BLaER1 treated with 17β-estradiol and CSF1 and Interleukin-3, amounts not matched to agents 10 nM and 100 nM (cell line): ENCODE data around the gene KLHL35.

ENCODE experiments used
- H3K27ac ChIP-seq, 11 experiments: shearing (Covaris generic); formaldehyde crosslinking; 2 replicates each; pipeline ENCODE4 v1.8.1; 2022
- H3K27me3 ChIP-seq, 11 experiments: shearing (Covaris generic); formaldehyde crosslinking; 2 replicates each; pipeline ENCODE4 v1.8.1; 2022
- H3K36me3 ChIP-seq, 11 experiments: shearing (Covaris generic); formaldehyde crosslinking; 2 replicates each; pipeline ENCODE4 v1.8.1; 2022
- H3K4me1 ChIP-seq, 10 experiments: shearing (Covaris generic); formaldehyde crosslinking; 2 replicates each; pipeline ENCODE4 v1.8.1; 2022
- H3K4me2 ChIP-seq, 11 experiments: shearing (Covaris generic); formaldehyde crosslinking; 2 replicates each; pipeline ENCODE4 v1.8.1; 2022
- H3K4me3 ChIP-seq, 10 experiments: shearing (Covaris generic); formaldehyde crosslinking; 2 replicates each; pipeline ENCODE4 v1.8.1; 2022
- H3K9ac ChIP-seq, 11 experiments: shearing (Covaris generic); formaldehyde crosslinking; 2 replicates each; pipeline ENCODE4 v1.8.1; 2022
- H3K9me3 ChIP-seq, 11 experiments: shearing (Covaris generic); formaldehyde crosslinking; replicated peaks in 1 of 11; 2 replicates each; pipeline ENCODE4 v1.8.1; 2022
- H4K20me1 ChIP-seq, 11 experiments: shearing (Covaris generic); formaldehyde crosslinking; 2 replicates each; pipeline ENCODE4 v1.8.1; 2022
- Cebpa-rat ChIP-seq, 11 experiments: shearing (Covaris generic); IDR thresholded peaks; 2 replicates each; pipeline ENCODE4 v1.8.1; 2022

KLHL35 gene

DNA sequence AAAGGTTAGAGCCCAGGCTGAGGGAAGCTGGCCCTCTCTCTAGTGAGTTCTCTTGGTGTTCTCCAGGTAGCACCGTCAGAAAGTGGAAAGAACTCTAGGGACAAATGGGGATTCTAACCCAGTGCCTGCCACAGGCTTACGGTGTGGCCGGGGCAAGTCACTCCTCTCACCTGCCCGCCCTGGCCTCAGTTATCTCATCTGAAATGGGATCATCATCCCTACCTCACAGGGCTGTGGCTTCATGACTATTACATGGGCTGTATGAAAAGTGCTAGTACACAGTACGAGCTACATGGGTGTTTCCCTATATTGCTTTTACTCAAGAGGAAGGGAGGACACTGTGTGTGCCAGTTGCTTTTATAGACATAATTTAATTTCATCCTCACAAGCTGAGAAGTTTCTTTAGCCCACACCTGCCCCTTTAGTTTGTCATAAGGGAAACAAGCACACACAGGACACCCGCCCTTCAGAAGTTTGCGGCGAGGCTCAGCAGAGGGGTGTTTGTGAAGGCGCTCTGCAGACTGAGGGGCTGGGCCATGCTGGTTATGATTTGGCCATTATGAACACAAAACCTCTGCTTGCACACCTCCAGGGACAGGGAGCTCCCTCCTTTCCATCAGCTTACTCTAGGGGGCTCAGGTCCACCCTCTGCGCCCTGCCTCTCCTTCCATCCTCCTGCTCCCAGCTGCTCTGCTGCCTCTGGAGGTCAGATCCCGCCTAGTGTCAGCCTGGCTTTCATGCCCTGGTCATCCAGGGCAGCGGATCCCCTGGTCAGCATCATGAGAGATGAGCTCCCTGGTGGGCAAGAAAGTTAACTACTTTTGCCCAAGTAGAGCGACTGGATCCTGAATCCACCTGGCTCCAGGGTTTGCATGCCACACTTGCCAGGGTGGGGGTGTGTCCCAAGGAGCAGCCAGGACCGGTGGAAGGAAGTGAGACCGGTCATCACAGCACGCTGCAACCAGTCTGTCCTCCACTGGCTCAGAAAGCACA is 1.2 kb downstream of the KLHL35 start:
- no peak for TF ChIP-seq Cebpa-rat (IDR thresholded peaks at IDR 0.05)
- H3K27ac ChIP-seq: no peak overlapping the region
- no peak overlapping the region; a peak in 2 of 22 replicates for H3K4me2 ChIP-seq
- peaks cover 0 to 4% (median 0%) of the 10 kb centered on the region in 11 experiments; a peak in 2 of 22 replicates for H3K36me3 ChIP-seq
- H3K9me3 ChIP-seq: peaks cover 0 to 16% (median 6%) of the 10 kb centered on the region in 11 experiments; a peak in 13 of 22 replicates
- peaks cover 60 to 74% (median 70%) of the 10 kb centered on the region in 11 experiments for H3K27me3 ChIP-seq
- H3K4me1 ChIP-seq: peaks cover 0 to 24% (median 10%) of the 10 kb centered on the region in 10 experiments; a peak in 10 of 20 replicates
- no peak overlapping the region for H3K4me3 ChIP-seq
- H3K9ac ChIP-seq: no peak overlapping the region
- H4K20me1 ChIP-seq: peaks cover 0 to 28% (median under 1%) of the 10 kb centered on the region in 11 experiments; a peak in 6 of 22 replicates

GRCh38 chr11:75430714-75431532 is 2.1 kb downstream of the KLHL35 start:
- Histone ChIP-seq H3K4me2 (peak overlapping the region; percentile 68 to 90 (median 83)), H3K4me1 (peaks cover 0 to 24% (median 10%) of the 10 kb centered on the region in 10 experiments; a peak in 10 of 20 replicates), H3K27ac (peak overlapping the region in 1 of 11 experiments; percentile 48; a peak in 1 of 22 replicates), H3K9ac (peak overlapping the region; percentile 38 to 71 (median 63); a peak in 17 of 22 replicates), H3K9me3 (peaks cover 0 to 16% (median 6%) of the 10 kb centered on the region in 11 experiments; a peak in 13 of 22 replicates), H4K20me1 (peaks cover 0 to 34% (median 4%) of the 10 kb centered on the region in 11 experiments; a peak in 6 of 22 replicates), H3K4me3 (peak overlapping the region; percentile 46 to 69 (median 58)), H3K27me3 (peaks cover 60 to 76% (median 72%) of the 10 kb centered on the region in 11 experiments), H3K36me3 (peaks cover 0 to 10% (median 0%) of the 10 kb centered on the region in 11 experiments; a peak in 2 of 22 replicates)
- TF ChIP-seq Cebpa-rat (IDR thresholded peaks at IDR 0.05): no peak

DNA sequence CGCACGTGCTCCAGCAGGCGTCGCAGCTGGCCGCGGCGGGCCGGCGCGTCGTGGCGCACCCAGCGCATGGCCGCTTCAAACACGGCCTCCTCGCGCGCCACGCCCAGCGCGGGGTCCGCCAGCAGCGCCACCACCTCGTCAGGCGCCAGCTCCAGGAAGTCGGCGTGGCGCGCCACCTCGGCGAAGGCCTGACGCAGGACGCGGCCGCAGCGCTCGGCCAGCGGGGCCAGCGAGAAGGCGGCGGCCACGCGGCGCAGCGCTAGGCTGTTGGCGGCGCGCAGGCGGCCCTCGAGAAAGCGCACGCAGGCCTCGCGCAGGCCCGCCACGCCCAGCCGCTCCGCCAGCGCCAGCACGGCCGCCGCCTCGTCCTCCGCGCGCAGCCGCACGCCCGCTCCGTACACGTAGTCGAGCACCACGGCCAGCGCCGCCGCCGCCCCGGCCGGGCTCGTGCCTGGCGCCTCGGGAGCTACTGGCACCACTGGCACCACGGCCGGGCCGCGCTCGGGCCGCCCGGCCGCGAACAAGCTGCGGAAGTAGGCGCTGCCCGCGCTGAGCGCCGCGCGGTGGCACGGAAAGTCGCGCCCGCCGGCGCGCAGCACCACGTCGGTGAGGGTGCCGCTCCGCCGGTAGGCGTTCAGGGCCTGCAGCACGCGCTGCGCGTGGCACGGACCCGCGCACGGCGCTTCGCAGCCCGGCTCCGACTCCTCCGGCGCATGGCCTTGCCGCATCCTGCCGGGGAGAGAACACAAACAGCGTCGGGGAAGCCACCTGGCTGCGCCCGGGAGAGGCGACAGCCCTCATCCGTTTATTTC is 2.9 kb downstream of the KLHL35 start:
- H3K27ac ChIP-seq: peak overlapping the region in 7 of 11 experiments; percentile 18 to 48 (median 37); a peak in 9 of 22 replicates
- peak overlapping the region; percentile 68 to 90 (median 83) for H3K4me2 ChIP-seq
- TF ChIP-seq Cebpa-rat (IDR thresholded peaks at IDR 0.05): no peak
- peaks cover 0 to 24% (median 10%) of the 10 kb centered on the region in 10 experiments; a peak in 10 of 20 replicates for H3K4me1 ChIP-seq
- H3K27me3 ChIP-seq: peaks cover 60 to 76% (median 72%) of the 10 kb centered on the region in 11 experiments
- H3K36me3 ChIP-seq: peaks cover 0 to 14% (median 6%) of the 10 kb centered on the region in 11 experiments; a peak in 14 of 22 replicates
- H3K4me3 ChIP-seq: peak overlapping the region; percentile 46 to 69 (median 58)
- peak overlapping the region; percentile 38 to 71 (median 63); a peak in 21 of 22 replicates for H3K9ac ChIP-seq
- H3K9me3 ChIP-seq: peaks cover 0 to 16% (median 6%) of the 10 kb centered on the region in 11 experiments; a peak in 13 of 22 replicates
- H4K20me1 ChIP-seq: peaks cover 0 to 39% (median 4%) of the 10 kb centered on the region in 11 experiments; a peak in 9 of 22 replicates

GRCh38 chr11:75429641-75429901 is 3.4 kb downstream of the KLHL35 start:
- H3K9me3 ChIP-seq: peaks cover 0 to 16% (median 6%) of the 10 kb centered on the region in 11 experiments; a peak in 13 of 22 replicates
- peaks cover 60 to 76% (median 72%) of the 10 kb centered on the region in 11 experiments for H3K27me3 ChIP-seq
- H3K4me3 ChIP-seq: peak overlapping the region; percentile 46 to 69 (median 58); a peak in 17 of 20 replicates
- peaks cover 0 to 41% (median 4%) of the 10 kb centered on the region in 11 experiments; a peak in 9 of 22 replicates for H4K20me1 ChIP-seq
- peak overlapping the region in 3 of 11 experiments; percentile 64 to 70 (median 68); a peak in 4 of 22 replicates for H3K9ac ChIP-seq
- peak overlapping the region in 4 of 11 experiments; percentile 18 to 48 (median 41); a peak in 4 of 22 replicates for H3K27ac ChIP-seq
- H3K4me2 ChIP-seq: peak overlapping the region; percentile 68 to 90 (median 83)
- peaks cover 0 to 24% (median 10%) of the 10 kb centered on the region in 10 experiments; a peak in 11 of 20 replicates for H3K4me1 ChIP-seq
- TF ChIP-seq Cebpa-rat (IDR thresholded peaks at IDR 0.05): no peak
- peaks cover 0 to 13% (median 7%) of the 10 kb centered on the region in 11 experiments; a peak in 14 of 22 replicates for H3K36me3 ChIP-seq

- Histone ChIP-seq H3K27ac (no peak overlapping the region), H3K36me3 (peaks cover 0 to 13% (median 7%) of the 10 kb centered on the region in 11 experiments; a peak in 15 of 22 replicates), H3K9me3 (peaks cover 0 to 16% (median 6%) of the 10 kb centered on the region in 11 experiments; a peak in 13 of 22 replicates), H3K4me3 (peak overlapping the region in 3 of 10 experiments; percentile 50 to 60 (median 60); a peak in 6 of 20 replicates), H4K20me1 (peaks cover 0 to 41% (median 6%) of the 10 kb centered on the region in 11 experiments; a peak in 11 of 22 replicates), H3K9ac (no peak overlapping the region), H3K4me1 (peaks cover 4 to 24% (median 13%) of the 10 kb centered on the region in 10 experiments; a peak in 13 of 20 replicates), H3K4me2 (peak overlapping the region; percentile 43 to 90 (median 80); a peak in 17 of 22 replicates), H3K27me3 (peaks cover 60 to 75% (median 72%) of the 10 kb centered on the region in 11 experiments)
- TF ChIP-seq Cebpa-rat (IDR thresholded peaks at IDR 0.05): no peak
These were observed 3.9 kb downstream of the KLHL35 start for GRCh38 chr11:75428989-75429640.

DNA sequence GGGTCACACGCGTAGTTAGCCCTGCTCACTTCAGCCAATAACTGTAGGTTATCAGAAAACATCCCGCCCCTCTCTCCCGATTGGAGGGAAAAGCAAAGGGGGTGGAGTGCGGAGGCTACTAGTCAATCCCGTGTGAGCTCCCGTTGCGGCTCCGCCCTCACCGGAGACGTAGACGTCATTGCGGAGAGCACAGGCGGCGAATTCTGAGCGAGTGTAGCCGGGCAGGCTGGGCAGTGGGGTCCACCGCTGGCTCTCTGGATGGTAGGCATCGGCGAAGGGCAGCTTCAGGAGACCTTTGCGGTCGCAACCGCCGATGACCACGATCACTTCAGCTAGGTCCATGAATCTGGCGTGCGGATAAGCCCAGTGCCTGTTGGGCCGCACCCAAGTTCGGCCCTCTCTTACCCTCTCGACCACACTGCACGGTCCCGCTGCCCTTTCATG is 4.7 kb downstream of the KLHL35 start:
- H3K36me3 ChIP-seq: peaks cover 1 to 16% (median 10%) of the 10 kb centered on the region in 11 experiments; a peak in 21 of 22 replicates
- peaks cover 0 to 45% (median 8%) of the 10 kb centered on the region in 11 experiments; a peak in 12 of 22 replicates for H4K20me1 ChIP-seq
- no peak overlapping the region for H3K27ac ChIP-seq
- peaks cover 0 to 16% (median 6%) of the 10 kb centered on the region in 11 experiments; a peak in 13 of 22 replicates for H3K9me3 ChIP-seq
- TF ChIP-seq Cebpa-rat (IDR thresholded peaks at IDR 0.05): no peak
- H3K4me3 ChIP-seq: peak overlapping the region; percentile 34 to 66 (median 42); a peak in 16 of 20 replicates
- H3K9ac ChIP-seq: peak overlapping the region in 2 of 11 experiments; percentile 38 to 46; a peak in 1 of 22 replicates
- H3K27me3 ChIP-seq: peaks cover 60 to 67% (median 65%) of the 10 kb centered on the region in 11 experiments
- peaks cover 5 to 27% (median 16%) of the 10 kb centered on the region in 10 experiments; a peak in 13 of 20 replicates for H3K4me1 ChIP-seq
- peak overlapping the region; percentile 24 to 87 (median 65); a peak in 19 of 22 replicates for H3K4me2 ChIP-seq
